Measurements from ENCODE around the gene CFAP157. TPM values are rescaled to one million over a fixed set of nuclear protein-coding genes. Genes with fewer than 3 reads are reported as not detected.

Gene CFAP157
- total RNA-seq, result 1 to 10 TPM in 1 of 4 donors, under 1 TPM in 1, not detected in 2; 0.24 to 1.0 TPM

- DNase-seq (ENCODE audit: low spot score) (no peak), ATAC-seq (ENCODE audit: low FRiP score) (no peak)
Measured at GRCh38 chr9:127706836-127707241, at the start of gene CFAP157. Gene CFAP157 (plus strand): TSS chr9:127706988. CDS start chr9:127707032, 44 bp downstream.

GRCh38 chr9:127658428-127658827 lies 48.4 kb upstream of the CFAP157 start:
- ATAC-seq (ENCODE audit: low FRiP score), result no peak
- DNase-seq (ENCODE audit: low spot score), result no peak
- TF ChIP-seq CTCF (IDR thresholded peaks at IDR 0.05), result no peak

More at GRCh38 chr9:127706836-127707241, at the start of gene CFAP157:
- TF ChIP-seq CTCF (IDR thresholded peaks at IDR 0.05), result no peak

GRCh38 chr9:127660886-127661741 lies 45.7 kb upstream of the CFAP157 start:
- ATAC-seq (ENCODE audit: low FRiP score) (no peak), DNase-seq (ENCODE audit: low spot score) (no peak)
- TF ChIP-seq CTCF (IDR thresholded peaks at IDR 0.05), result no peak

- DNase-seq (ENCODE audit: low spot score) (no peak), ATAC-seq (ENCODE audit: low FRiP score) (no peak)
- TF ChIP-seq CTCF (IDR thresholded peaks at IDR 0.05), result no peak
Measured at GRCh38 chr9:127662617-127663016, 44.2 kb upstream of the CFAP157 start.

- no peak for ATAC-seq (ENCODE audit: low FRiP score)
- no peak for DNase-seq (ENCODE audit: low spot score)
- TF ChIP-seq CTCF (IDR thresholded peaks at IDR 0.05), result no peak
Measured at GRCh38 chr9:127664324-127664677, 42.5 kb upstream of the CFAP157 start.

GRCh38 chr9:127664678-127665507 lies 41.9 kb upstream of the CFAP157 start:
- TF ChIP-seq CTCF (IDR thresholded peaks at IDR 0.05), result no peak
- ATAC-seq (ENCODE audit: low FRiP score) (no peak), DNase-seq (ENCODE audit: low spot score) (no peak)

All from omental fat pad (tissue), 4 donors.